Measurements from ENCODE around the gene ZC3H14. TPM values are rescaled to one million over a fixed set of nuclear protein-coding genes. Genes with fewer than 3 reads are reported as not detected.

Gene ZC3H14
- total RNA-seq, result 63.4 TPM
- long read RNA-seq, full-length matches to known transcripts, result 52 of 116 reads
- long read RNA-seq, partial matches to known transcripts, result 7 of 116 reads
- long read RNA-seq, other reads (novel, unspliced or antisense), result 57 of 116 reads

- ATAC-seq, result peak; percentile 98
- intact Hi-C loops (cut with DNase I), result no loop called here
- Histone ChIP-seq H3K9me3 (no peaks in the 10 kb centered on the region), H3K27me3 (no peaks in the 10 kb centered on the region), H3K4me1 (peaks cover 22% of the 10 kb centered on the region), H3K27ac (peak within 1 kb of the TSS; percentile 89), H3K4me3 (peak within 1 kb of the TSS; percentile 91), H3K36me3 (peaks cover 6% of the 10 kb centered on the region)
- peak; percentile 93 for DNase-seq
- TF ChIP-seq CTCF (IDR thresholded peaks at IDR 0.05), result no peak
These were observed at the start of gene ZC3H14 for GRCh38 chr14:88562831-88563686. Gene ZC3H14, plus strand, starts transcription at chr14:88563037. Its CDS starts 97 bp downstream, at chr14:88563134.

- intact Hi-C loops (cut with DNase I), result no loop called here
- no peaks in the 10 kb centered on the region for H3K4me1 ChIP-seq
These were observed 47.2 kb upstream of the ZC3H14 start for GRCh38 chr14:88515499-88516221.

GRCh38 chr14:88516861-88517357 is 45.9 kb upstream of the ZC3H14 start:
- Histone ChIP-seq H3K36me3 (peaks cover 7% of the 10 kb centered on the region), H3K4me3 (no peak overlapping the region), H3K27ac (no peak overlapping the region), H3K4me1 (no peaks in the 10 kb centered on the region), H3K9me3 (no peaks in the 10 kb centered on the region), H3K27me3 (no peaks in the 10 kb centered on the region)
- DNase-seq, result no peak
- TF ChIP-seq CTCF (IDR thresholded peaks at IDR 0.05), result no peak
- ATAC-seq, result no peak
- intact Hi-C loops (cut with DNase I), result no loop called here

More at GRCh38 chr14:88515499-88516221, 47.2 kb upstream of the ZC3H14 start:
- TF ChIP-seq CTCF (IDR thresholded peaks at IDR 0.05), result no peak
- DNase-seq (no peak), ATAC-seq (no peak)
- Histone ChIP-seq H3K27me3 (no peaks in the 10 kb centered on the region), H3K9me3 (no peaks in the 10 kb centered on the region), H3K4me3 (no peak overlapping the region), H3K27ac (no peak overlapping the region), H3K36me3 (peaks cover 7% of the 10 kb centered on the region)

- no peaks in the 10 kb centered on the region for H3K4me1 ChIP-seq
- no peak for DNase-seq
- no peaks in the 10 kb centered on the region for H3K27me3 ChIP-seq
- no peak for TF ChIP-seq CTCF (IDR thresholded peaks at IDR 0.05)
- no peak overlapping the region for H3K4me3 ChIP-seq
- H3K36me3 ChIP-seq, result peaks cover 7% of the 10 kb centered on the region
- intact Hi-C loops (cut with DNase I), result no loop called here
- H3K27ac ChIP-seq, result no peak overlapping the region
- ATAC-seq, result no peak
- H3K9me3 ChIP-seq, result no peaks in the 10 kb centered on the region
These were observed 44.0 kb upstream of the ZC3H14 start for GRCh38 chr14:88518592-88519512.

GRCh38 chr14:88519907-88520306 is 42.9 kb upstream of the ZC3H14 start:
- ATAC-seq, result peak; percentile 65
- Histone ChIP-seq H3K36me3 (peaks cover 3% of the 10 kb centered on the region), H3K4me1 (no peaks in the 10 kb centered on the region), H3K27me3 (no peaks in the 10 kb centered on the region), H3K4me3 (no peak overlapping the region), H3K9me3 (no peaks in the 10 kb centered on the region), H3K27ac (no peak overlapping the region)
- intact Hi-C loops (cut with DNase I), result no loop called here
- no peak for TF ChIP-seq CTCF (IDR thresholded peaks at IDR 0.05)
- no peak for DNase-seq

Measured in upper lobe of right lung (tissue), 1 donor.